WTC11 (cell line): ENCODE measurements around the gene ATMIN. TPM values are rescaled to one million over a fixed set of nuclear protein-coding genes. Genes with fewer than 3 reads are reported as not detected.

ENCODE experiments used
- ATAC-seq: fragments of 200-7000 bp; cut with Tn5 transposase; 2 replicates; pipeline ENCODE4 v1.10.0; 2021; ENCODE audit warnings: mild to moderate bottlenecking, moderate library complexity
- CTCF ChIA-PET: fragments of 300-600 bp; sonication (Branson Sonifier 250); formaldehyde crosslinking; loops from one replicate; lab custom pipeline; 2021; ENCODE audit warnings: antibody characterized with exemption; lab: Charles Lee
- POLR2A ChIA-PET: fragments of 350-600 bp; sonication (Branson Sonifier 250); formaldehyde crosslinking; loops from one replicate; lab custom pipeline; 2021; ENCODE audit warnings: antibody characterized with exemption; lab: Charles Lee
- DNase-seq: peaks from one replicate; pipeline ENCODE4 v3.0.0; 2021; ENCODE audit warnings: low spot score
- H3K27ac Mint-ChIP-seq: 2 replicates; pipeline ENCODE4 v1.8.0; 2021; ENCODE audit warnings: mixed read lengths
- H3K27me3 Mint-ChIP-seq: 2 replicates; pipeline ENCODE4 v1.8.0; 2021; ENCODE audit warnings: low read depth, mild to moderate bottlenecking, moderate library complexity, mixed read lengths
- H3K36me3 Mint-ChIP-seq: 2 replicates; pipeline ENCODE4 v1.8.0; 2021; ENCODE audit warnings: mixed read lengths
- H3K4me1 Mint-ChIP-seq: 2 replicates; pipeline ENCODE4 v1.8.0; 2022; ENCODE audit warnings: mixed read lengths
- H3K4me3 Mint-ChIP-seq: 2 replicates; pipeline ENCODE4 v1.8.0; 2021; ENCODE audit warnings: mild to moderate bottlenecking, moderate library complexity, mixed read lengths
- H3K9me3 Mint-ChIP-seq: 2 replicates; pipeline ENCODE4 v1.8.0; 2021; ENCODE audit warnings: mixed read lengths
- AFF4 ChIP-seq: sonication (generic); formaldehyde crosslinking; IDR thresholded peaks from 2 replicates; pipeline ENCODE4 v1.8.1; 2023; ENCODE audit warnings: mild to moderate bottlenecking, missing genetic modification reagents, borderline replicate concordance
- ATF1 ChIP-seq: sonication (generic); formaldehyde crosslinking; IDR thresholded peaks from 2 replicates; pipeline ENCODE4 v1.8.1; 2023; ENCODE audit warnings: mild to moderate bottlenecking, moderate library complexity, missing genetic modification reagents
- ATF6 ChIP-seq: sonication (generic); formaldehyde crosslinking; IDR thresholded peaks from 2 replicates; pipeline ENCODE4 v1.8.1; 2023; ENCODE audit warnings: mild to moderate bottlenecking, missing genetic modification reagents
- CREM ChIP-seq: sonication (generic); formaldehyde crosslinking; IDR thresholded peaks from 2 replicates; pipeline ENCODE4 v1.8.1; 2022; ENCODE audit warnings: mild to moderate bottlenecking, missing genetic modification reagents, moderate library complexity
- ELF4 ChIP-seq: sonication (generic); formaldehyde crosslinking; IDR thresholded peaks from 2 replicates; pipeline ENCODE4 v1.8.1; 2022; ENCODE audit warnings: low read depth, mild to moderate bottlenecking, moderate library complexity, missing genetic modification reagents
- FOXJ3 ChIP-seq: sonication (generic); formaldehyde crosslinking; IDR thresholded peaks from 2 replicates; pipeline ENCODE4 v1.9.0; 2021; ENCODE audit warnings: missing genetic modification reagents, mild to moderate bottlenecking, borderline replicate concordance
- FOXP1 ChIP-seq: sonication (generic); formaldehyde crosslinking; IDR thresholded peaks from 2 replicates; pipeline ENCODE4 v1.8.0; 2022; ENCODE audit warnings: missing genetic modification reagents, mild to moderate bottlenecking, moderate library complexity, borderline replicate concordance
- JAZF1 ChIP-seq: fragments of 250-450 bp; sonication (Bioruptor Pico); IDR thresholded peaks from 2 replicates; pipeline ENCODE4 v1.9.0; 2021; ENCODE audit warnings: moderate library complexity, mild to moderate bottlenecking, inconsistent platforms
- MYBL2 ChIP-seq: sonication (generic); formaldehyde crosslinking; IDR thresholded peaks from 2 replicates; pipeline ENCODE4 v1.8.1; 2023; ENCODE audit warnings: mild to moderate bottlenecking, moderate library complexity, missing genetic modification reagents
- NR1H2 ChIP-seq: sonication (generic); formaldehyde crosslinking; IDR thresholded peaks from 2 replicates; pipeline ENCODE4 v1.9.0; 2021; ENCODE audit warnings: mild to moderate bottlenecking, moderate library complexity, missing genetic modification reagents
- NR2C2 ChIP-seq: sonication (generic); formaldehyde crosslinking; IDR thresholded peaks from 2 replicates; pipeline ENCODE4 v1.8.0; 2022; ENCODE audit warnings: mild to moderate bottlenecking, missing genetic modification reagents
- RORB ChIP-seq: fragments of 250-450 bp; sonication (Bioruptor Pico); IDR thresholded peaks from 2 replicates; pipeline ENCODE4 v1.9.0; 2021; ENCODE audit warnings: mild to moderate bottlenecking
- SOX15 ChIP-seq: fragments of 250-450 bp; sonication (Bioruptor Pico); IDR thresholded peaks from 2 replicates; pipeline ENCODE4 v1.9.0; 2021; ENCODE audit warnings: mild to moderate bottlenecking
- TP53 ChIP-seq: sonication (generic); formaldehyde crosslinking; IDR thresholded peaks from 2 replicates; pipeline ENCODE4 v1.8.1; 2023; ENCODE audit warnings: mild to moderate bottlenecking, missing genetic modification reagents
- ZNF121 ChIP-seq: sonication (generic); formaldehyde crosslinking; IDR thresholded peaks from 2 replicates; pipeline ENCODE4 v1.8.0; 2023; ENCODE audit warnings: missing genetic modification reagents
- ZNF425 ChIP-seq: fragments of 250-450 bp; sonication (Bioruptor Pico); conservative IDR thresholded peaks from 2 replicates; pipeline ENCODE4 v1.9.0; 2021; ENCODE audit warnings: mild to moderate bottlenecking
- ZSCAN18 ChIP-seq: fragments of 250-450 bp; sonication (Bioruptor Pico); IDR thresholded peaks from 2 replicates; pipeline ENCODE4 v2.1.2; 2022; ENCODE audit warnings: mild to moderate bottlenecking, moderate library complexity
- total RNA-seq: library from RNA; stranded (reverse); gene quantifications from 3 replicates; pipeline ENCODE4 v1.2.3, GENCODE V29; 2021

The ATMIN gene
- total RNA-seq, 1 experiment from 2014 or later = 43.1 TPM

DNA sequence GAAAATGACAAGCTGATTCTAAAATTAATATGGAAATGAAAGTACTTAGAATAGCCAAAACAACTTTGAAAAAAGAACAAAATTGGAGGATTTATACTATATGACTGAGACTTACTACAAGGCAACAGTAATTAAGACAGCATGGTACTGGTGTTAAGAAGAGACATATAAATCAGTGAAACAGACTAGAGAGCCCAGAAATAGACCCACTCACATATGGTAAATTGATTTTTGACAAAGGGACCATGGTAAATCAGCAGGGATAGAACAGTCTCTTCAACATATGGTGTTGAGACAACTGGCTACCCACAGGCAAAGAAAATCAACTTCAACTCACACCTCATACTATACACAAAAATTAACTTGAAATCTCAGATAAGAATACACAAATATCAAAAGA lies 41.8 kb upstream of the ATMIN start (continued):
- TF ChIP-seq AFF4 (no peak), SOX15 (CRISPR knock-in tag) (no peak), TP53 (CRISPR knock-in tag) (no peak), CREM (CRISPR knock-in tag) (no peak), NR2C2 (no peak)

- peaks cover 19% of the 10 kb centered on the region for H3K36me3 Mint-ChIP-seq
- TF ChIP-seq NR1H2 (no peak), ATF6 (CRISPR knock-in tag) (no peak), ELF4 (CRISPR knock-in tag) (no peak), MYBL2 (CRISPR knock-in tag) (no peak), FOXJ3 (CRISPR knock-in tag) (no peak), ATF1 (CRISPR knock-in tag) (no peak), ZSCAN18 (no peak), ZNF425 (CRISPR knock-in tag) (no peak), RORB (CRISPR knock-in tag) (no peak), FOXP1 (no peak), ZNF121 (CRISPR knock-in tag) (no peak)
- ATAC-seq = no peak
Measured at GRCh38 chr16:80994451-80994850, 41.2 kb upstream of the ATMIN start.

GRCh38 chr16:80996688-80997138 lies 38.9 kb upstream of the ATMIN start:
- Mint-ChIP-seq H3K9me3 (peaks cover 17% of the 10 kb centered on the region), H3K4me1 (peaks cover 9% of the 10 kb centered on the region), H3K27me3 (no peaks in the 10 kb centered on the region), H3K4me3 (no peak overlapping the region), H3K36me3 (peaks cover 10% of the 10 kb centered on the region), H3K27ac (no peak overlapping the region)
- ChIA-PET POLR2A (no interaction called here), CTCF (no interaction called here)
- DNase-seq (no peak), ATAC-seq (no peak)
- TF ChIP-seq JAZF1 (CRISPR knock-in tag) (no peak), AFF4 (no peak)

More at GRCh38 chr16:80994451-80994850, 41.2 kb upstream of the ATMIN start:
- H3K27me3 Mint-ChIP-seq = peaks cover 1% of the 10 kb centered on the region; the same call in 1 of the 2 replicates
- POLR2A ChIA-PET = no interaction called here
- peaks cover 9% of the 10 kb centered on the region for H3K4me1 Mint-ChIP-seq
- no peak overlapping the region for H3K27ac Mint-ChIP-seq
- no peak for DNase-seq
- H3K4me3 Mint-ChIP-seq = no peak overlapping the region
- CTCF ChIA-PET = interaction anchor here (0.5 kb wide), 1 partner anchor 68 kb away, joined by 7 read pairs; no protein-coding TSS in a partner anchor
- H3K9me3 Mint-ChIP-seq = peaks cover 9% of the 10 kb centered on the region
